HUES48 (cell line): ENCODE results near the gene MAP1LC3B.

Source experiments
- H3K27ac ChIP-seq: one replicate; pipeline ENCODE4 v1.7.0; 2013; ENCODE audit warnings: low read depth, low read length, inconsistent platforms
- H3K27me3 ChIP-seq: 2 replicates; pipeline ENCODE4 v1.6.1; 2013; ENCODE audit warnings: mild to moderate bottlenecking, low read length; ENCODE audit not compliant: control insufficient read depth, insufficient read depth
- H3K36me3 ChIP-seq: 2 replicates; pipeline ENCODE4 v1.6.1; 2013; ENCODE audit warnings: low read length; ENCODE audit not compliant: control insufficient read depth, insufficient read depth
- H3K4me1 ChIP-seq: 2 replicates; pipeline ENCODE4 v1.6.1; 2013; ENCODE audit warnings: mild to moderate bottlenecking, low read length; ENCODE audit not compliant: control insufficient read depth, insufficient read depth
- H3K4me3 ChIP-seq: 2 replicates; pipeline ENCODE4 v1.5.1; 2013; ENCODE audit warnings: mild to moderate bottlenecking, low read depth, low read length
- H3K9ac ChIP-seq: 2 replicates; pipeline ENCODE4 v1.6.1; 2013; ENCODE audit warnings: mild to moderate bottlenecking, low read depth, low read length, moderate library complexity
- H3K9me3 ChIP-seq: 2 replicates; pipeline ENCODE4 v1.6.1; 2013; ENCODE audit warnings: low read length; ENCODE audit not compliant: control insufficient read depth, insufficient read depth

Gene MAP1LC3B

GRCh38 chr16:87348616-87349157 is 43.4 kb upstream of the MAP1LC3B start:
- Histone ChIP-seq H3K36me3 (peaks cover 3% of the 10 kb centered on the region; the same call in 1 of the 2 replicates), H3K4me3 (no peak overlapping the region), H3K27ac (no peak overlapping the region), H3K4me1 (no peaks in the 10 kb centered on the region), H3K9me3 (no peaks in the 10 kb centered on the region), H3K9ac (no peak overlapping the region), H3K27me3 (no peaks in the 10 kb centered on the region)

- Histone ChIP-seq H3K9ac (no peak overlapping the region), H3K36me3 (peaks cover 3% of the 10 kb centered on the region; the same call in 1 of the 2 replicates), H3K4me3 (no peak overlapping the region), H3K27me3 (no peaks in the 10 kb centered on the region), H3K9me3 (no peaks in the 10 kb centered on the region), H3K4me1 (no peaks in the 10 kb centered on the region), H3K27ac (no peak overlapping the region)
Measured at GRCh38 chr16:87350031-87350430, 42.1 kb upstream of the MAP1LC3B start.

- peaks cover 3% of the 10 kb centered on the region; the same call in 1 of the 2 replicates for H3K36me3 ChIP-seq
- H3K27me3 ChIP-seq: no peaks in the 10 kb centered on the region
- H3K4me3 ChIP-seq: no peak overlapping the region
- H3K27ac ChIP-seq: no peak overlapping the region
- no peak overlapping the region for H3K9ac ChIP-seq
- H3K4me1 ChIP-seq: no peaks in the 10 kb centered on the region
- no peaks in the 10 kb centered on the region for H3K9me3 ChIP-seq
Measured at GRCh38 chr16:87350681-87351319, 41.3 kb upstream of the MAP1LC3B start.

- H3K9me3 ChIP-seq: no peaks in the 10 kb centered on the region
- H3K36me3 ChIP-seq: peaks cover 3% of the 10 kb centered on the region; the same call in 1 of the 2 replicates
- no peak overlapping the region for H3K27ac ChIP-seq
- no peak overlapping the region for H3K4me3 ChIP-seq
- H3K27me3 ChIP-seq: no peaks in the 10 kb centered on the region
- no peaks in the 10 kb centered on the region for H3K4me1 ChIP-seq
- H3K9ac ChIP-seq: no peak overlapping the region
Measured at GRCh38 chr16:87351320-87351698, 40.8 kb upstream of the MAP1LC3B start.

GRCh38 chr16:87352818-87353217 is 39.3 kb upstream of the MAP1LC3B start:
- Histone ChIP-seq H3K9me3 (no peaks in the 10 kb centered on the region), H3K36me3 (0 out of 2 replicates have a peak, but pooled peaks cover 2% of the 10 kb centered on the region), H3K27me3 (no peaks in the 10 kb centered on the region), H3K9ac (no peak overlapping the region), H3K4me3 (no peak overlapping the region), H3K4me1 (no peaks in the 10 kb centered on the region), H3K27ac (no peak overlapping the region)

GRCh38 chr16:87353613-87354012 is 38.5 kb upstream of the MAP1LC3B start:
- H3K4me3 ChIP-seq: no peak overlapping the region
- no peaks in the 10 kb centered on the region for H3K4me1 ChIP-seq
- no peak overlapping the region for H3K27ac ChIP-seq
- H3K9ac ChIP-seq: no peak overlapping the region
- H3K36me3 ChIP-seq: peaks cover 10% of the 10 kb centered on the region; the same call in 1 of the 2 replicates
- no peaks in the 10 kb centered on the region for H3K27me3 ChIP-seq
- no peaks in the 10 kb centered on the region for H3K9me3 ChIP-seq

- H3K27me3 ChIP-seq: no peaks in the 10 kb centered on the region
- no peaks in the 10 kb centered on the region for H3K4me1 ChIP-seq
- H3K4me3 ChIP-seq: no peak overlapping the region
- H3K9ac ChIP-seq: no peak overlapping the region
- no peaks in the 10 kb centered on the region for H3K9me3 ChIP-seq
- H3K36me3 ChIP-seq: peaks cover 28% of the 10 kb centered on the region
- no peak overlapping the region for H3K27ac ChIP-seq
Measured at GRCh38 chr16:87356491-87356853, 35.7 kb upstream of the MAP1LC3B start.

GRCh38 chr16:87358250-87358649 is 33.9 kb upstream of the MAP1LC3B start:
- H3K9me3 ChIP-seq: no peaks in the 10 kb centered on the region
- H3K27ac ChIP-seq: no peak overlapping the region
- H3K27me3 ChIP-seq: no peaks in the 10 kb centered on the region
- no peak overlapping the region for H3K4me3 ChIP-seq
- no peaks in the 10 kb centered on the region for H3K4me1 ChIP-seq
- no peak overlapping the region for H3K9ac ChIP-seq
- H3K36me3 ChIP-seq: peaks cover 34% of the 10 kb centered on the region

- H3K36me3 ChIP-seq: peaks cover 34% of the 10 kb centered on the region
- no peak overlapping the region for H3K9ac ChIP-seq
- no peaks in the 10 kb centered on the region for H3K27me3 ChIP-seq
- no peaks in the 10 kb centered on the region for H3K4me1 ChIP-seq
- H3K27ac ChIP-seq: no peak overlapping the region
- H3K4me3 ChIP-seq: no peak overlapping the region
- H3K9me3 ChIP-seq: no peaks in the 10 kb centered on the region
Measured at GRCh38 chr16:87358696-87359095, 33.4 kb upstream of the MAP1LC3B start.

GRCh38 chr16:87359121-87359520 is 33.0 kb upstream of the MAP1LC3B start:
- Histone ChIP-seq H3K4me1 (no peaks in the 10 kb centered on the region), H3K27me3 (no peaks in the 10 kb centered on the region), H3K9me3 (no peaks in the 10 kb centered on the region), H3K27ac (no peak overlapping the region), H3K4me3 (no peak overlapping the region), H3K36me3 (peaks cover 34% of the 10 kb centered on the region), H3K9ac (no peak overlapping the region)

- no peak overlapping the region for H3K9ac ChIP-seq
- peaks cover 34% of the 10 kb centered on the region for H3K36me3 ChIP-seq
Measured at GRCh38 chr16:87360862-87361610, 31.1 kb upstream of the MAP1LC3B start.

More at GRCh38 chr16:87360862-87361610, 31.1 kb upstream of the MAP1LC3B start:
- no peaks in the 10 kb centered on the region for H3K4me1 ChIP-seq
- no peaks in the 10 kb centered on the region for H3K27me3 ChIP-seq
- H3K4me3 ChIP-seq: no peak overlapping the region
- no peak overlapping the region for H3K27ac ChIP-seq
- no peaks in the 10 kb centered on the region for H3K9me3 ChIP-seq
